ENCODE results near the gene IRAK1BP1.

GRCh38 chr6:78861509-78861908 lies 5.8 kb upstream of the IRAK1BP1 start:
- TF ChIP-seq CTCF (conservative IDR thresholded peaks at IDR 0.05; ENCODE audit: low read depth, low read length) (0 out of 2 replicates have a peak, but pooled peaks have one; percentile 21), EZH2 (IDR thresholded peaks at IDR 0.05; ENCODE audit: borderline replicate concordance, low read depth, low read length, poor library complexity, severe bottlenecking) (no peak)

Data from A673 (cell line).